AG09309 (cell line): ENCODE results near the gene PDE1C.

Source experiments
- DNase-seq: peaks from one replicate; pipeline ENCODE4 v3.0.0-alpha.2; 2010; ENCODE audit warnings: low read depth
- H3K4me3 ChIP-seq: 2 replicates; pipeline ENCODE4 v1.5.1; 2011; ENCODE audit warnings: mild to moderate bottlenecking, low read depth, low read length, moderate library complexity; ENCODE audit not compliant: control insufficient read depth
- TF ChIP-seq, protein P1 (sequence below): IDR thresholded peaks from 2 replicates; pipeline ENCODE4 v1.5.1; 2011; ENCODE audit warnings: mild to moderate bottlenecking, low read depth, low read length, inconsistent platforms; ENCODE audit not compliant: insufficient read depth, control insufficient read depth; ENCODE audit errors: missing control alignments

The PDE1C gene

GRCh38 chr7:31921047-31921446 is 149.2 kb downstream of the PDE1C start:
- DNase-seq: no peak
- TF ChIP-seq, protein P1, sequence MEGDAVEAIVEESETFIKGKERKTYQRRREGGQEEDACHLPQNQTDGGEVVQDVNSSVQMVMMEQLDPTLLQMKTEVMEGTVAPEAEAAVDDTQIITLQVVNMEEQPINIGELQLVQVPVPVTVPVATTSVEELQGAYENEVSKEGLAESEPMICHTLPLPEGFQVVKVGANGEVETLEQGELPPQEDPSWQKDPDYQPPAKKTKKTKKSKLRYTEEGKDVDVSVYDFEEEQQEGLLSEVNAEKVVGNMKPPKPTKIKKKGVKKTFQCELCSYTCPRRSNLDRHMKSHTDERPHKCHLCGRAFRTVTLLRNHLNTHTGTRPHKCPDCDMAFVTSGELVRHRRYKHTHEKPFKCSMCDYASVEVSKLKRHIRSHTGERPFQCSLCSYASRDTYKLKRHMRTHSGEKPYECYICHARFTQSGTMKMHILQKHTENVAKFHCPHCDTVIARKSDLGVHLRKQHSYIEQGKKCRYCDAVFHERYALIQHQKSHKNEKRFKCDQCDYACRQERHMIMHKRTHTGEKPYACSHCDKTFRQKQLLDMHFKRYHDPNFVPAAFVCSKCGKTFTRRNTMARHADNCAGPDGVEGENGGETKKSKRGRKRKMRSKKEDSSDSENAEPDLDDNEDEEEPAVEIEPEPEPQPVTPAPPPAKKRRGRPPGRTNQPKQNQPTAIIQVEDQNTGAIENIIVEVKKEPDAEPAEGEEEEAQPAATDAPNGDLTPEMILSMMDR: no peak
- no peak overlapping the region for H3K4me3 ChIP-seq

DNA sequence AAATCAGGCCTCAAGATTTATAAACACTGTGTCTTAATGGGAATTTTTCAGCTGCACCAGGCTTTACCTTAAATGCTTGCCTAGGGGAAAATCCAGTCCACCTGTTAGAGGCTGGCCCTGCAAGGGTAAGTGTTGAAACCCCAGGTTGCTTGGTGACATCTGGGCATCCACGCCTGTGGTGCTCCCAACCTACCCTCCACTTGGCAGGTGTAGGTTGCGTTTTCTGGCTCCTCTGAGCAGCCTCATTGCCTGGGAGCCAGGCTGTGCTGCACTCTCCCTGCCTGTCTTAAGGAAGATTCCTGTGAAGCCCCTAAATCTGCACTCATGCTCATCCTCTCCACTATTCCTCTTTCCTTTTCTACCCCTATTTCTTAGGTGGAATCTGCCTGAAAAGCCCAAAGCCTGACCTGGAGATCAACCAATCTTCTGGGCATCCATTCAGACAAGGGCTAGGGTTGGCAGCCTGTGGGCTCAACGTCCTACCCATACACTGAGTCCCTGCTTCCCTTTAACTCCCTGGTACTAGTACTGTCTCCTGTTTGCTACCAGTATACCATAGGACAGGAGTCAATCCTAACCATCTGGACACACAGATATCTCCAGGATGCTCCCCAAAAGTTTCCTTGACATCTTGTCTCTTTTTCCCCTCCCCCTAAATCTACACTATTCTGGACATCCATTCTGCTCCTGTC is 150.4 kb downstream of the PDE1C start:
- no peak for DNase-seq
- no peak overlapping the region for H3K4me3 ChIP-seq
- TF ChIP-seq, protein P1: no peak

GRCh38 chr7:31918706-31919393 is 151.4 kb downstream of the PDE1C start:
- no peak overlapping the region for H3K4me3 ChIP-seq
- TF ChIP-seq, protein P1: no peak
- no peak for DNase-seq

DNA sequence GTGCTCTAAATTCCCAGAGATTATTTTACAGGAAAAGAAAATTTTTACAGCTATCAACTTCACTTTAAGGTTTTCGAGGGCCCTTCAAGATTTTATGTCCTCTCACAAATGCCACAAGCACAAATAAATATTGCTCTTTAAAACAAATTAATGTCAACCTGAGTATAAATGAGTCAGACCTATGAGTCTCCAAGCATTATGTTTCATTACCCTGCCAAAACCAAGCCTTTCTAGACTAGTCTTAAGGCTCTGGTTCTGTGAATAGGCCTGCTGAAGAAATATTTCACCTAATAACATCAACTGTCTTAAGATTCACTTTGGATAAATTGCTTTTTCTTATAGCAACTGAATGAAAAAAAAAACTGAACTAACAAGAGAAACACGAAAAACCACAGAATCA is 153.0 kb downstream of the PDE1C start:
- TF ChIP-seq, protein P1: no peak
- no peak overlapping the region for H3K4me3 ChIP-seq
- DNase-seq: no peak

GRCh38 chr7:31910191-31910590 is 160.0 kb downstream of the PDE1C start:
- H3K4me3 ChIP-seq: no peak overlapping the region
- no peak for DNase-seq
- TF ChIP-seq, protein P1: no peak

DNA sequence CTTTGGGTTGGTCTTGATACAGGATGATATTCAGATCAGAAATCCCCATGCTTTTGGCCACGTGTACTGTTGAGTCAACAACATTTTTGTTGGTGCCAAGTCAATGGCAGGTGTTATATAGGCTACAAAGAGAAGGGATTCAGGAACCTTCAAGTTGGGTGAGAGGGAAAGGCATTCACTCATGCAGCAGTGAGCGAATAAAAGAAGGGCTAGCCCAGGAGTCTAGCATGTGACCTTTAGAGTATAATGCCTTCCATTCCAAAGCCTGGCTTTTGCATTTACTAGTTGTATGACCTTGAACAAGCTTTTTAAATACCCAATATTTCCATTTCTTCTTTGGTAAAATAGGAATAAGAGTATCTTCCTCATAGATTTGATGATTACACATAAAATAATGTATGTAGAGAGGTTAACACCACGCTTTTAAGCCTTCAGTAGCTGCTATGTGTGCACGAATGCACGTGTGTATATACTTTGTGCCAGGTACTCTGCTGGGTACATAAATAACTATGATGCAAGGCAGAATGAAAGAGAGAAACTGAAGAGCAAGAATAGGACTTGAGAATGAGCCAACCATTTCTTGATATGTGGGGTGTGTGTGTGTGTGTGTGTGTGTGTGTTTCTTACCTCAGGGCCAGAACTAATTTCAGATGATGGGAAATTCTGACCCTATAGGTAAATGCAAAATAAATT is 163.6 kb downstream of the PDE1C start:
- TF ChIP-seq, protein P1: no peak
- no peak for DNase-seq

More for the DNA sequence above, 163.6 kb downstream of the PDE1C start:
- H3K4me3 ChIP-seq: no peak overlapping the region
